ENCODE data around the gene ANTXR2. TPM values are rescaled to one million over a fixed set of nuclear protein-coding genes. Genes with fewer than 3 reads are reported as not detected.

The ANTXR2 gene
- total RNA-seq, 1 donor from 2014 or later: 14.4 TPM

DNA sequence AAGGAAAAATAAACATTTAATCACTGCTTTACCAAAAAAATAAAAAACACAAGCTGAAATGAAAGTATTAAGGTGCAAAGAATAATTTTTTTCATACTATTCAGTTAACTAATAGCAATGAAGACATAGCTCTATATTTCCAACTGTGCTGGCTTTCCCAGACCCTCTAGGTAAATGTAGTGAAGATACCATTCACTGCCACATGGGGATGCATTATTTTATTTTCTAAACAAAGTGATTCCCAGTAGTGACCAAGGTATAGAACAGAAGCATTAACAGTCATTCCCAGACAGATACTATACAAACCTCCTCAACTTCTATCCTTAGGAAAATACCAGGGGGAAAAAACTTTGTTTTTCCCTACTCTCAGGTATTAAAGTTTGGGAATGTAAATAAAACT, 39.4 kb downstream of the ANTXR2 start:
- TF ChIP-seq, protein P1, sequence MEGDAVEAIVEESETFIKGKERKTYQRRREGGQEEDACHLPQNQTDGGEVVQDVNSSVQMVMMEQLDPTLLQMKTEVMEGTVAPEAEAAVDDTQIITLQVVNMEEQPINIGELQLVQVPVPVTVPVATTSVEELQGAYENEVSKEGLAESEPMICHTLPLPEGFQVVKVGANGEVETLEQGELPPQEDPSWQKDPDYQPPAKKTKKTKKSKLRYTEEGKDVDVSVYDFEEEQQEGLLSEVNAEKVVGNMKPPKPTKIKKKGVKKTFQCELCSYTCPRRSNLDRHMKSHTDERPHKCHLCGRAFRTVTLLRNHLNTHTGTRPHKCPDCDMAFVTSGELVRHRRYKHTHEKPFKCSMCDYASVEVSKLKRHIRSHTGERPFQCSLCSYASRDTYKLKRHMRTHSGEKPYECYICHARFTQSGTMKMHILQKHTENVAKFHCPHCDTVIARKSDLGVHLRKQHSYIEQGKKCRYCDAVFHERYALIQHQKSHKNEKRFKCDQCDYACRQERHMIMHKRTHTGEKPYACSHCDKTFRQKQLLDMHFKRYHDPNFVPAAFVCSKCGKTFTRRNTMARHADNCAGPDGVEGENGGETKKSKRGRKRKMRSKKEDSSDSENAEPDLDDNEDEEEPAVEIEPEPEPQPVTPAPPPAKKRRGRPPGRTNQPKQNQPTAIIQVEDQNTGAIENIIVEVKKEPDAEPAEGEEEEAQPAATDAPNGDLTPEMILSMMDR (conservative IDR thresholded peaks at IDR 0.05; ENCODE audit: low read depth, low read length): peak; percentile 6
- no peak overlapping the region for H3K4me3 ChIP-seq (ENCODE audit: low read depth, low read length)
- DNase-seq (ENCODE audit: low read depth): no peak

DNA sequence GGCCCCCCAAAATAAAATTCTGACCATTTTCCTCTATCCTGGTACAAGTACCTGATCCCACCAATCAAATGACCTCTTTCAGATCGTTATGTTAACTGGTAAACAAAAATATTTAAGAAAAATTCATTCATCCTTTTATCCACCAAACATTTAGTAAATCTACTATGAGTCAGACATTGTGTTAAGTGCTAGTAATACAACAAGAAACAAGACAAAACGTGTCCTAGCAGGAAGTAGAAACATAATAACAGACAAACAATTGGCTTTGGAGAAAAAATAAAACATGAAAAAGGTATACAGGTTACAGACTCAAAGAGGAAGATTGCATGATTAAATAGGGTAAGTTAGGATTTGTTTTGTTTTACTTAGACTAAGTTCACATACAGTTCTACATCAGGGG, 43.7 kb downstream of the ANTXR2 start:
- DNase-seq (ENCODE audit: low read depth): no peak
- TF ChIP-seq, protein P1 (conservative IDR thresholded peaks at IDR 0.05; ENCODE audit: low read depth, low read length): no peak
- H3K4me3 ChIP-seq (ENCODE audit: low read depth, low read length): no peak overlapping the region

GRCh38 chr4:80027611-80028010, 45.4 kb downstream of the ANTXR2 start:
- H3K4me3 ChIP-seq (ENCODE audit: low read depth, low read length): no peak overlapping the region
- no peak for DNase-seq (ENCODE audit: low read depth)
- TF ChIP-seq, protein P1 (conservative IDR thresholded peaks at IDR 0.05; ENCODE audit: low read depth, low read length): no peak

- TF ChIP-seq, protein P1 (conservative IDR thresholded peaks at IDR 0.05; ENCODE audit: low read depth, low read length): no peak
- DNase-seq (ENCODE audit: low read depth): no peak
- no peak overlapping the region for H3K4me3 ChIP-seq (ENCODE audit: low read depth, low read length)
These were observed 46.9 kb downstream of the ANTXR2 start for GRCh38 chr4:80026100-80026499.

DNA sequence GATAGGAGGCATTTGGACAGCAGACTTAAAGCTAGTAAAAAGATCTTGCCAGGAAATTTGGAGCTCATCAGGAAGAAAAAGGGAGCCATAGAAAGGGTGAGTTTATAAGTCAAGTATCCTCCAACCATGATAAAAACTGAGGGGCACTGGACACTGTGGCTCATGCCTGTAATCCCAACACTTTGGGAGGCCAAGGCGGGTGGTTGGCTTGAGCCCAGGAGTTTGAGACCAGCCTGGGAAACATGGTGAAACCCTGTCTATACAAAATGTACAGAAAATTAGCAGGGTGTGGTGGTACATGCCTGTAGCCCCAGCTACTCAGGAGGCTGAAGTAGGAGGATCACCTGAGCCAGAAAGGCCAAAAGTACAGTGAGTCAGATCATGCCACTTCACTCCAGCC, 48.7 kb downstream of the ANTXR2 start:
- H3K4me3 ChIP-seq (ENCODE audit: low read depth, low read length): no peak overlapping the region
- TF ChIP-seq, protein P1 (conservative IDR thresholded peaks at IDR 0.05; ENCODE audit: low read depth, low read length): no peak
- DNase-seq (ENCODE audit: low read depth): no peak

DNA sequence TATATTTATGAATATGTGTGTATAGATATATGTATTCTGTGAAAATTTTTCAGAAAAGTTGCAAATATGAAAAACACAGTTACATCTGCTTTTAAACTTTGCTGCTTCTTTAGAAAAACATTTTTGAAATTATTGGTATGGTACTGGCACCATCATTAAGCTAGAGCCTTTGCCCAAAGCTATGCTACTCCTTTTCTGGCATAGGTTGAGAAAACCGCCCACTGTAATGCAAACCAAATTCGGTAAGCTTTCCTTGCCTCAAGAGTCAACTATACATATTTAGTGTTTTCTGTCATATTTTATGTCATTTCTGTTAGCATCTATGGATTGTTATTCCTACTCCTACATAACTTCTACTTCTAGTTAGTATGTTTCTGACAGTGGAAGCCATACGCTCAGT, 50.7 kb downstream of the ANTXR2 start:
- no peak overlapping the region for H3K4me3 ChIP-seq (ENCODE audit: low read depth, low read length)
- DNase-seq (ENCODE audit: low read depth): no peak
- TF ChIP-seq, protein P1 (conservative IDR thresholded peaks at IDR 0.05; ENCODE audit: low read depth, low read length): no peak

DNA sequence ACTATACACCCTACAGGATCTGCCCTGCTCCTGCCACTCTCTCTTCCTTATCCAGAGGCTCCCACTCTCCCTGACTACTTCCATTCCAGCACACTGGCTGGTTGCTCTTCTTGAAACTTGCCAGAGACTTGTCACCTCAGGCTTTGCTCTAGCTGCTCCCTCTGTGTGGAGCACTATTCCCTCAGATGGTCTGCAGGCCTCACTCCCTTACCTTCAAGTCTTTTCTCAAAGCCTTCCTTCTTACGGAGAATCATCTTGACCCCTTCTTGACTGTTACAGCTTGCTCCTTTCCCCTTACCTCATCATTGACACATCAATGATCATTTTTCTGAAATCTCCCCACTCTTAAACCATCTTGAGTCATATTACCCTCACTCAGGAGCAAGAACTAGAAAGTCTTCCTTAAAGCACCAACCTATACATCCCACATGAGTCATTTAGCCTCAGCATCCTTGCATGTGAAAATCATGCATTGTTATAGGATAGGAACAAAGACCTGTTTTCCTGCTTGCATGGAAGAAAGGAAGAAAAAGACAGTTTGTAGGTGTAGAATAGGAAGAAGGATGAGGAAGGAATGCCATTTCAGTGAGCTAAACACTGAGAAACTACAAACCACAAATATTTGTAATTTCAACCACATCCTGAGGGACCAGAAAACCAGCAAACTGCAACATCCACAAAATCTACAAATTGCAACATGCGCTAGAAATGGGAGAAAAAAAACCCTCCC, 55.7 kb downstream of the ANTXR2 start:
- TF ChIP-seq, protein P1 (conservative IDR thresholded peaks at IDR 0.05; ENCODE audit: low read depth, low read length): no peak
- DNase-seq (ENCODE audit: low read depth): peak; percentile 36
- H3K4me3 ChIP-seq (ENCODE audit: low read depth, low read length): no peak overlapping the region

Measured in epithelial cell of proximal tubule (primary cell).